Cortex of kidney (tissue), 1 donor: ENCODE measurements around the gene TTC7B.

Experiments used
- DNase-seq: peaks from one replicate; lab custom pipeline; 2025; lab: John Stamatoyannopoulos, UW

TTC7B gene

DNA sequence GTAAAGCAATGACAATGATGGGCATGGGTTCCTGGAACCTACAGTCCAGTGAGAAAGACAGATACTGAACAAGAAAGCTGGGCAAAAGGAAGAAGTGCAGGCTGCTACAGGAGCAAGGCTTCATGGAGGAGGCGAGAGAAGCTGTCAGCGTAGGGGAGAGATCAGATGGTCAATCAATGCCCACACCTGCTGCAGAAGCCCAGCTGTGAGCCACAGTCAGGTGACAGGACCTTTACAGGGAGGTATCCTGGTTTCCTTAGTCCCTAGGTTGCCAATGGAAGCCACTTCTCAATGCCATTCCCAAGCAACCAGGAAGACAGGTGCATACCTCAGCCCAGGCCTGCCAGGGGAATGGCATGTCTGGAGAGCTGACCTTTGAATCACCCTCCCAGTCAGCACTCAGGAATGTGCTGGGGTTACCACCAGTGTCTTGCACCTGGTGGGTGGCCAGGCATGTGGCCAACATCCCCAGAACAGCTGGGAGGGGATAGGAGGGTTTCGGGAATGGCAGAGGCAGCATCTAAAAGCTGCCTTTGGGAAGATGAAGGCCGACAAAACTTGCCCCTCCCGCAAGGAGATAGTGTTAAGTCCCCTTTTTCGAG is 170.3 kb downstream of the TTC7B start:
- no peak for DNase-seq

DNA sequence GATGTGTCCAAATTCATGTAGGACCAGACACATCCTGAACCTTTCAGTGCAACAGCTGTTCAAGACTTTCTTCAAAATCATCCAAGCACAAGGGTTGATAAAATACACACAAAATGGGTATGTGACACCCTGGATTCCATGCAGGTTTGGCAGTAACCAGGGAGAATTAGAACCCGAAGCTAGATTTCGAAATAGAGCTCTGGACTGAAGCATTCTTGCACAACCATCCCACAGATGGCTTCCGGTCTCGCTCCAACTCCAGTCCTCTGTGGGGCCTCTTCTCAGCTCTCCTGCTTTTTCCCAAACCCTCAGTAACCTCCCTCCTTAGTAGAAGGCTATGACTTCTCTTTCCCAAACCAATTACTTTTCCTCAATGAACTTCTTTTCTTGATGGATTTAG is 171.3 kb downstream of the TTC7B start:
- no peak for DNase-seq

DNA sequence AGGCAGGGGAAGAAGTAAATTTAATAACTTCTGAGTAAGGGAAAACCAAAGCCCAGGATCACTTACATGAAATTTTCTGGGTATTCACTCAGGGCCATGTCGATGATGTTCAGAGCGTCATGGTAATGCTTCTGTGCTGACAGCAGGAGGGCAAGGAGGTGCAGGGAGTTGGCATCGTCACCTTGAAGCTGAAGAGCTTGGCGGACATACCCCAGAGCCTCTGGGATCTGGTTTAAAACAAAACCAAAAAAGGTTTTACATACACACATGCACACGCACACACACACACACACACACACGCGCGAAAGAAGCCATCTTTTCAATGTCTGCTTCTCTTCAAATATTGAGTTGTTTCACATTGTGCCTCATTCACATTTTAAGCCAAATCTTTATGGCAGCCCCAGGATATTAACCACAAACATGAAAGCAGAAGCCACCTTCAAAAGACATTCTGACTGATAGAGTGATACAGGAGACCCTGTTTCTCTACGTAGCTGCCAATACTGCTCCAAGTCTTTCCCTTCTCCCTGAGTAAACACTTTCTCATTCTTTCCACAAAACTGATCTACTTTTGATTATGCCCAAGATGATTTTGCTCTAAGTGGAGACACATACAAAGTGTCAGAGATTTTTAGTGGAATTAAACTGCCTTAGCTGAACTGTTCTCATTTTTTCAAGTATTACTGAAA is 172.1 kb downstream of the TTC7B start:
- DNase-seq = no peak

DNA sequence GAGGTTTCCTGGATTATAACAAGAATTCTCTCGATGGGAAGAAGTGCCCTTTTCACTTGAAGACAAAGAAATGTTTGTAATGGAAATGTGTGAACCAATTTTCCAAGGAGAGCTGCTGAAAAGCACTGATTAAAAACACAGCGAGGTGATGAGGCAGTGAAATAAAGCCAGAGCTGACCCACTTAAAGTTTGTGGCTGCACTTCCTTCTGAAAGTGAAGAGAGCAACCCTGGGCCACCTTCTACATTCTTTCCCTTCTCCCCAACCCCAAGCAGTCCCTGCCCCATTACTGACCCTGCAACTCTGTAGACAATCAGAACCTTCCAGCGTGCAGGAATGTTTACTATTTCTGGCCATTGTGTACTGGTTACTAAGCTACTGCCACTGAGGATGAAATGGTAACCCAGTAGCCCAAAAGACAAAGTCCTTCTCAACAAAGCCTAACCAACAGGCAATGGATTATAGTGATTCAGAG is 173.9 kb downstream of the TTC7B start:
- DNase-seq = no peak

DNA sequence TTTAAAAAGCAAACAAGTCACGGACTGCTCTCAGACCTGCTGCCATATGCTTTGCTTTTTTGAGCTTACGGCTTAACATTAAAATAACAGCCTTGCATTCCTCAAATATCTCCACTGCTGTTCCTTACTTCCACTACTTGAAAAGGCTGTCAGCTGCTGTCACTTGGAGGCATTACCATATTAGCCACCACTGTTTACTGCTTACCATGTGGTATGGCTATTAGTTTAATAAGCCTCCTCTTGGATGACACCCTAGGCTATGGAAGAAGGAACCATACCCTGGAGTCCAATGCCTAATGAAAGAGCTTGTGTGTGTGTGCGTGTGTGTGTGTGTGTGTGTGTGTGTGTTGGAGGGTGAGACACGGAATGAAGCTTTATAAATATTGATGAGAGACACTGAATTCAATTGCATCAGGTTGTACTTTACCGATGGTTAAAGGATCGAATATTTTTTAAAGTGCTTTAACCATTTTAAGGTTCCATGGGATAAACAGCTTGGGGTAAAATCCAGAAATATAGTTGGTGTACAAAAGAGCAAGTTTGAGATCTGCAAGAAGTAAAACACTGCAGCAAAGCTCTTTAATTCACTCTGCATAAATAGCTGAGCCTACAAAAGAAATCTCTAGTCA is 174.5 kb downstream of the TTC7B start:
- no peak for DNase-seq

DNA sequence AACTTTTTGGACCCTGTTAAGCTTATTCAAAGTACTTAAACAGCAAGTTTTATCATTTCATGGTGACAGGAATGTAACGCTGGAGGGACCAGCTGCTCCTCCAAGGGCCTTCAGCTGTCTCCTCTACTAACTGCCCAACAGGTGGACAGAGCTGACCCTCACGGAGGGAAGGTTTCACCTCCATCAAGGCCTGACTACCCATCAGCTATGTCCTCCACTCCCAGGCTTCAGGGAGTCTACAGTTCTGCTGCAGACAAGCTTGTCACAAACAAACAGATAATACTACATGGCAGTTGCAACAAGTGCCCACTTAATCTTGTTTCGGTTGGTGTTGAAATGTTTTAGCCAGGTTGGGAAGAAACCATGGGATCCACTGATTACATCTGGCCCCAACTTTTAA is 175.1 kb downstream of the TTC7B start:
- DNase-seq = no peak

DNA sequence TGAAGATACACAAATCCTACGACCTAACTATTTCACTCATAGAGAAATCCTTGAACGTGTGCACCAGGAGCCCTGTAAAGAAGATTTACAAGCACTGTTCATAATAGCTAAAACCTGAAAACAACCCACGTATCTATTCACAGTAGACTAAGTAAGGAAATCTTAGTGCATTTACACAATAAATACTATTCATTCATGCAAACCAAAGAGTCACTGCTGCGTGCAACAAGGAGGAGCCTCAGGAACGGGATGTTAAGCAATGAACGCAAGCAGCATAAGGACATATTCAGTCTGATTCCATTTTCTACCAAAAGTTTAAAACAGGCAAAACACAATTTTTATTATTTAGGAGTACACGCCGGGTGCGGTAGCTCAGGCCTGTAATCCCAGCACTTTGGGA is 176.6 kb downstream of the TTC7B start:
- DNase-seq = no peak

DNA sequence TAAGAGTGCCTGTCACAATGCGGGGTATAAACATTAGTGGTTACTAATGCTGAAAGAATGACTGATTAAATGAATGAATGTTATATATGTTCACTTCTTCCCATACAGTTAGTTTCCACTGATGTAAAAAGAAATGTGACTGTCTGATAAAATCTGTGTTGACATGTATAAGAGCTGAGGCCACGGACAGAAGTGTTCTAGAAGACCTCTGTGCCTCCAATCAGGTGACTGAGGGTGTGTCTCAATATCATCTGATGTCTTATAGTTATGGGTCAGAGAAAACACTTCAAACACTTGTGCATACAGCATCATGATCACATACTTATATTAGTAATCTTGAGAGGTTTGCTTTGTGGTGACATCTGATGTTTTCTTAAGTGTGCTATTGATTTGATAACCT is 183.4 kb downstream of the TTC7B start:
- no peak for DNase-seq

DNA sequence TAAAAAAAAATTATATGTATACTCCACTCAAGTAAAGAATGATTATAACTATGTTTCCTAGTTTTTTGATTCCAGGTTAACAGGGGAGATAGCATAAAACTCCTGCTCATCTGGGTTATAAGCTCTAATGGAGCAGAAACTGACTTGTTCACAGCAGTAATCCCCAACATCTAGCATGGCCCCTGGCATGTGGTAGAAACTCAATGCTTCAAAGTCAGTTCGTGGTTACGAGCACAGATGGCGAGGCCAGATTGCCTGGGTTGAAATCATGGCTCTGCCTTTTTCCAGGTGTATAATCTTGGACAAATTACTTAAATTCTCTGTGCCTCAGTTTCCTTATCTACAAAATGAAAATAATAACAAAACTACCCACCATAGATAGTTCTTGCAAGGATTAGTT is 183.8 kb downstream of the TTC7B start:
- no peak for DNase-seq

DNA sequence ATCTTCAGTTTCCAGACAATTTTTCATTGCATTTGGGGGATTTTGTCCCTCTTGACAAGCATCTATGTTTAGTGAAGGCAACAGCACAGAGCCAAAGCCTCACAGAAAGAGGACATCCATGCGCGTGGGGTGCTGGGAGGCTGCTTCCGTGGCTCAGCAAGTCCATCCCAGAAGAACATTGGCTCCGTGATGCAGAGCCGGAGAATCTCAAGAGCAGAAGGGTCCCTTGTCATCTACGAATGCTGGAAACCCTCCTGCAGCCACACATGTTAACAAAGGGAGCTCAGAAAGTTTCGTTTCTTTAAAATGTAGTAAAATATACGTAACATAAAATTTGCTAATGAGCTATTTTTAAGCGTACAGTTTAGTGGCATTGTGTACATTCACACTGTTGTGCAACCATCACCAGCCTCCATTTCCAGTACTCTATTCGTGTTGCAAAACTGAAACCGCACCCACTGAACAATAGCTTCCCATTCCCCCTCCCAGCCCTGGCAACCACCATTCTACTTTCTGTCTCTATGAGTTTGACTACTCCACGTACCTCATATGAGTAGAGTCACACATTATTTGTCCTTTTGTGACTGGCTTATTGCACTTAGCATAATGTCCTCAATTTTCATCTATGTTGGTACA is 185.9 kb downstream of the TTC7B start:
- no peak for DNase-seq

DNA sequence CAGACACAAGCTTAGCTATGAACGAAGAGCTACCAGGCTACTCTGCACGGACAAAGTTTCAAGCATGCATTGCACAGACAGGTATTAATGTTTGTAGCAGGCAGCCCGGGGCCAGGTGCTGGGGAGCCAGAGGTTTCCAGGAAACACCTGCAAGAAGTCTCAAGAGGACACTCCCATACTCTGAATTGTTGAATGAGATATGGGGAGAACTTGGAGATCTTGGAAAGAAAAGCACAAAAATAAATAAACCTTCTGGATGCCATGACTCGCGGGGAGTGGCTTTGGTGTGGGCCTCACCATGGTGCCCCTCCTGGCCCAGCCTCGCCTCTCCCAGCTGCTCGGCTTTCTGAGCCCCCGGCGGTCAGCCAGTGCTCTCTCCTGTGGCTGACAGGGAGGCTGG is 186.8 kb downstream of the TTC7B start:
- DNase-seq = no peak

DNA sequence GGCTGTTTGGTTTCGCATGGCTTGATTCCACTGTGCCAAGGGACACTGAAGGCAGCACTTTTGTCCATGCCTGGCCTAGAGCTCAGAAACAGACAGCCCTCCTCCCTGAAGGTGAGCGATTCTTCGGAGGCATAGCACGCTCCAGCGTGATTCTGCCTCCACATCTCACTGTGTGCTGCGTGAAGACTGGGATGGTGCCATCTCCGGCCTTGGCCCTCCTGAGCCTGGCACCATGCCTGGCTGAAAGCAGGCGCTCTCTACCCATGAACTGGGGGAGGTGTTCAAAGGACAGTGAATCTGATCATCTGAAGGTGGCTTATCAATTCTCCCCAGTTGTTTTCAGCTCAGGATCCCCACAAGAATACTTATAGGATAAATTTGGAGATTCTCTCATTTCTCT is 187.4 kb downstream of the TTC7B start:
- no peak for DNase-seq

DNA sequence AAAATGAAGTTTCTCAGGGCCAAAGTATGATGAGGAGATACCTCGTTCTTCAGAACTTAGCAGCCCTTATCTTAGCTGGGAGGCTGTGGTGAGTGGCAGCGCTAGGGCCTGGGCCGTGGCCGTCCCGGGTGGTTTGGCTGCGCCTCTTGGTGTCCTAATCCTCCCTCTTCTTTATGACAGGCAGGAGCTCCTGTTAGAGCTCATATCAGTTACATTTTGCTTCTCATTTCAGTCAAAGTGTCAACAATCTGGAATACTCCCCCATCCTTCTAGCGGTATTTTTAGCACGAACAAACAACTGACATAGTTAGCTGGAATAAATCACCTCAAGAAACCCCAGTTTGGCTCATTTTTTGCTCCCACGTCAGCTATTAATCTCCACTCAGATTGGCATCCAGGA is 188.8 kb downstream of the TTC7B start:
- DNase-seq = no peak

DNA sequence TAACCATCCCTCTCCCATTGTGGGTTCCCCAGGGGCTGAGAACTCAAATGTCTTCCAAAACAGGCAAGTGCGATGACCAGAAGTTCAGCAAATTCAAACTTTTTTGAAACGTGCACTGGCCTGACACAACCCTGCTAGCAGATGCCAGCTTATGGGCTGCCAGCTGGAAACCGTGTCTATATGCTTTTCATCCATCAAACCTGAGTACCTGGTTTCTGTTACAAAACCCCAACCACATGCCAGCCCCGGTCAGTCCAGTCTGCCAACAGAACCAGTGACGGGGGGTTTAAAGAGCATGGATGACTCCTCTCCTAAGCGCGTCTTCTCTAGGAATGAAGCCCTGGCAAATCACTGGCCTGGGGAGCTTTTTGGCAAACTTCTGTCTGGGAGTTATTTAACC is 189.7 kb downstream of the TTC7B start:
- DNase-seq = no peak

DNA sequence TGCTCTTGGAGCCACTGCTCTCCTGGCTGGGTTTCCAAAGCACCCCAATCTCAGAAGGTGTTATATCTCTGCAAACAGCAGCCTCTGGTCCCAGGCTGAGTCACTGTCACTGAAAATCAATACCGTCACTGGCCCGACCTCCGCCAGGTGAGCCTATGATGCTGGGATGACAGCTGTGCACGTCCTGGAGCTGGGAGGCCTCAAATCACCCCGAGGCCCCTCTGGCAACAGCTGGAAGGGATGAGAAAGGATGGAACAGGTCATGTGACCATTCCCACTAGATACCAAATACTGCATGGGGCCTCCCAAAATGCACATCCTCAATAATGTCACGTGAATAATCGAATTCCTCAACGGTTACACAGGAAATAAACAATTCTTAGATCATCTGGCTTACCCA is 190.8 kb downstream of the TTC7B start:
- DNase-seq = no peak

DNA sequence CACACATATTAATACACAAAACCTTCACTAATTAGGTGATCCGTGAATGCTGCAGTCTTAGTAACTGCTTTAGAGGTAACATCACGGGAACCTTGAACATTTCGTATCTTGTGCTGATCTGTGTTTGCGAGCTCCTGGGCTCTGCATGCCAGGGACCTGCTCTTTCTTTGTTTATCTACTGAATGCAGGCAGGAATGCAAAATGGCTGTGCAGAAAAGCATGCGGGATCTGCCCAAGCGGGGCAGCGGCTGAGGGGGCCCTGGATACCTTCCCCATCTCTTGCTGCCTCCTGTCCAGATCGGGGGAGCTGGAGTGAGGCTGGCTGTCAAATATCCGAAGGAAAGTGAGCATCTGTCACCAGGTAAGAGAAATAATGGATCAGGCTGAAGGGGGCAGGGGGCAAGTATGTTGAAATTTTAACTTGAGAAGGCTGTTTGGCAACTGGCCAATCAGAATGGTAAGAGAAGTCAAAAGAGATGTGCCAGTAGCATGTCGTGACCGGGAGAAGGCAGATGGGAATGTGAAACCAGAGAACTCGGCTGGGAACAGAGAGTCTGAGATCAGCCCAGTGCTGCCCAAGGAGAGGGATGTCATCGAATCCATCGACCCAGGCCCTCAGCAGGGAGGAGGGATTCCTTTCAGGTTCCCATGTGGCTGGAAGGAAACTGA is 191.4 kb downstream of the TTC7B start:
- no peak for DNase-seq

DNA sequence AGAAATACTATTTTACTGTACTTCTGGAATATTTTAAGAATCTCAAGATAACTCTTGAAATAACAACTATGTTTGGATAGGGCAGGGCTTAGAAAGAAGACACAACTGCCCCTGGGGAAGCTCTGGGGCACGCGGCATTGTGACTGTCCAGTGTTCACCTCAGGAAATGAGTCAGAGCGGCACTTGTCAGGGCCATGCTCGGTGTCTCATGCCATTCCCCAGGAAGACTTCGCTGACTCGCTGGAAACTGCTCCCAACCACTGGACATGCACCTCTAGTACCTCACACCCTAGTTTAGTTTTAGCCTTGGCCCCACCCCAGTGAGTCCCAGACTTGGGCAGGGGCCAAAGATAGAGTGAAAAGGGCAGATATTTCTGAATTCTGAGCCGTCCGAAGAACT is 192.0 kb downstream of the TTC7B start:
- no peak for DNase-seq

DNA sequence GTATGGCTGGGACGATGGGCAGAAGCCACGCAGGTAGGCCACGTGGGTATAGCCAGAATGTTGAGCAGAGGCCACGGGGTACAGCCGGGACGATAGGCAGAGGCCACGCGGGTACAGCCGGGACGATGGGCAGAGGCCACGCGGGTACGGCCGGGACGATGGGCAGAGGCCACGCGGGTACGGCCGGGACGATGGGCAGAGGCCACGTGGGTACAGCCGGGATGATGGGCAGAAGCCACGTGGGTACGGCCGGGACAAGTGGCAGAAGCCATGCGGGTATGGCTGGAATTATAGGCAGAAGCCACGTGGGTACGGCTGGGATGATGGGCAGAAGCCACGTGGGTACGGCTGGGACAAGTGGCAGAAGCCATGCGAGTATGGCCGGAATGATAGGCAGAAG is 195.0 kb downstream of the TTC7B start:
- no peak for DNase-seq

DNA sequence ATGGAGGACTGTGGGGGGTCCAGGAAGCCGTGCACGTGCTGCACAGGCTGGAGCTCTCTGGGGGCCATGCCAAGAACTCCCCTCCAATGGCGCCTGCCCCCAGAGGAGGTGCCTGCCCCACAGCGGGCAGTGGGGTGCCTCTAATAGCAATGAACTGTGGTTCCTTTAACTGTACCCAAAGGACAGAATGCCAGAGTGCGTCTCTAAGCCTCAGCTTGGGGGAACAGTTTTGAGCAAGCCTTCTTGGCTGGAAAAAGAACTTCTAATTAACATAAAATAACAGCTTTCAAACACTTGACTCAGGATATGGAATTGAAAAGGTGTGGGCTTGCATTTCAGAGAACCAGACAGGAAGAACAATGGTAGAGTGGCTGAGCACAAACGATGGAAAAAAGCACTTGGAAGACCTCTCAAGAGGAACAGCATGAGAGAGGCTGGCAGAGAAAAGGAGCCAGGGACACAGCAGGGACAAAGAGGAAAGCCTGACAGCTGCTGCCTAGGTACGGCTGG is 195.6 kb downstream of the TTC7B start:
- DNase-seq = no peak

DNA sequence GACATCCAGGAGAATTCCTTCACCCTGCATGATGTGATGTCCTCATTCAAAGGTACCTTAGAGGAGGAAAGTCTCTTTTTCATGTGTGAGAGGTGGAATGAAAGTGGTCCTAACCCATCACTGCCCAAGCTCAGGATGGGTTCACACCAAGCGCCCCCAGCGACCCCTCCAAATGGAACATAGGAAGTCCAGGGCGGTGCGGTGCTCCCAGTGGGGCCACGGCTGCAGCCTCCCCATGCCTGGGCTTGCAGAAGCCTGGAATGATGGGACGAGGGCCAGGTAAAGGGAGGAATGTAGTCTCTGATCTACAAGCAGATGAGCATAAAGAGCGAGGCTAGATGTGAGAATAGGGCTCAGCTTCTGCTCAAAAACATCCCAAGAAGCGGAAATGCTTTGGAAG is 196.3 kb downstream of the TTC7B start:
- DNase-seq = no peak

DNA sequence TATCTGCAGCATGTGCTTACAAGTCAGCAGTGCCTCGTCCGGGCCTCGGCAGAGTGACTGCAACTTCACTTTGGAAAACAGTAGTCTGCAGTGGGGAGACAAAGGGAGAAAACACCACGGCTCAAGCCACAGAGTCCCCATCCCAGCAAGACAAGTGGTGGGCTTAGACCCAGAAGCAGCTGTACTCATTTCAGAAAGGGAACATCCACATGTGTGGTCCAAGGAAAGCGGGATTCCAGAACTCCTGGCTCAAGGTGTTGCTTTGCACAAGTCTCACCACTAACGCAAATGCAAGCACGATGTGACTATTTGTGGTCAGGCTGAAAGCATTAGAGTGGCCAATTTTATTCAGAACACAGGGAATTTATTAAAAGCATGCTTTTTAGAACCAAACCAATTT is 198.3 kb downstream of the TTC7B start:
- DNase-seq = no peak

DNA sequence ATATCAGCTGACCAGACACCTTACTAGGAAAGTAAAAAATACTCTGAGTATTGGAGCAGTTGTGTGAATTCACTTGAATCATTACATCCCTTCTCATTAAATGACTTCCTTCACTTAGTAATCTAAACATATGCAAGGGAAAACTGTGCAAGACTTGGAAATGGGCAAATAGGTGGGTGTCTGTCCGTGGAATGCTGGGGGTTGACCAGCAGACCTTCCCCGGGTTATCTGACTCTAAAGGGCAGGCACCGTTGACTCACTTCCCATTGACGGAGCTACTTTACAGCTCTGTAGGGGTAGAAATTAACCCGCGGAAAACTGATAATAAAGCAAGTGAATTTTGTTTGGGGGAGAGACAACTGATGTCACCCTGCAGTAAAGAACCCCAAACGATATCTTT is 199.3 kb downstream of the TTC7B start:
- no peak for DNase-seq
